PC-9 (cell line): ENCODE data around the gene C1QTNF1.

Experiments
- CTCF ChIP-seq: fragments of 200-600 bp; sonication (generic); conservative IDR thresholded peaks from 2 replicates; pipeline ENCODE4 v1.6.1; 2017; ENCODE audit warnings: mixed run types, antibody characterized with exemption, mild to moderate bottlenecking, moderate library complexity
- EZH2 ChIP-seq: fragments of 200-600 bp; sonication (generic); IDR thresholded peaks from 2 replicates; pipeline ENCODE4 v1.8.0; 2017; ENCODE audit warnings: antibody characterized with exemption, low read depth

GRCh38 chr17:78999947-79000395 is 24.0 kb upstream of the C1QTNF1 start:
- no peak for TF ChIP-seq CTCF
- TF ChIP-seq EZH2 = no peak
